HepG2 (cell line): Measurements from ENCODE around the gene PA2G4. TPM values are rescaled to one million over a fixed set of nuclear protein-coding genes. Genes with fewer than 3 reads are reported as not detected.
"Not testable (repeated sequence)": the region's sequence is repeated elsewhere in the genome, so short reads cannot be mapped to it uniquely, and the experiment has no call there.

ENCODE experiments used
- ATAC-seq: fragments of 200-7000 bp; cut with Tn5 transposase; 3 replicates; pipeline ENCODE4 v1.9.1; 2020; ENCODE audit warnings: mild to moderate bottlenecking, moderate library complexity
- BruUV-seq: library from RNA; stranded (reverse); fragments of 400-500 nt; replicated peaks from 2 replicates; lab custom pipeline; 2021; lab: Mats Ljungman, UMichigan
- CTCF ChIA-PET: fragments of 300-600 bp; formaldehyde crosslinking; extraction: SDS; loops from one replicate; lab custom pipeline; 2021; ENCODE audit warnings: low total read pairs, inconsistent platforms, low intra/inter-chr PET ratio; lab: Yijun Ruan, JAX
- POLR2A ChIA-PET: fragments of 350-600 bp; sonication (Branson Sonifier 250); formaldehyde crosslinking; loops from one replicate; lab custom pipeline; 2020; ENCODE audit warnings: antibody characterized with exemption, inconsistent platforms; lab: Yijun Ruan, JAX
- DNase-seq: peaks from one replicate; pipeline ENCODE4 v3.0.0-alpha.2; 2015; ENCODE audit warnings: low spot score
- FAIRE-seq: peaks from 3 replicates; lab custom pipeline; 2011; peaks lifted over from hg19 to GRCh38; lab: Jason Lieb, UNC
- H2AFZ ChIP-seq: one replicate; pipeline ENCODE4 v1.6.1; 2011; ENCODE audit warnings: low read length, inconsistent platforms
- H3K27ac ChIP-seq: fragments of 300-600 bp; 3 replicates; pipeline ENCODE4 v1.8.0; 2011; ENCODE audit warnings: mixed run types, mild to moderate bottlenecking, mixed read lengths, low read length, inconsistent platforms; ENCODE audit not compliant: insufficient read depth; ENCODE audit errors: extremely low read length
- H3K27me3 ChIP-seq, 2 experiments: fragments of 200-600 bp in 1 of 2; 2 replicates in 1 of 2; 3 replicates in 1 of 2; pipeline versions ENCODE4 v1.6.0 to v1.8.0; 2011; ENCODE audit warnings: low read length in 2 of 2, mild to moderate bottlenecking in 2 of 2, moderate library complexity in 2 of 2, inconsistent platforms in 1 of 2; ENCODE audit not compliant: insufficient read depth in 2 of 2, control insufficient read depth in 1 of 2
- H3K36me3 ChIP-seq, 2 experiments: fragments of 200-600 bp in 1 of 2; replicated peaks in 1 of 2; 2 replicates in 1 of 2; 3 replicates in 1 of 2; pipeline versions ENCODE4 v1.5.1 to v1.8.0; 2011; ENCODE audit warnings: low read length in 2 of 2, inconsistent platforms in 1 of 2; ENCODE audit not compliant: insufficient read depth in 2 of 2, control insufficient read depth in 1 of 2
- H3K4me1 ChIP-seq: 2 replicates; pipeline ENCODE4 v1.5.1; 2012; ENCODE audit warnings: low read length, inconsistent platforms; ENCODE audit not compliant: insufficient read depth
- H3K4me2 ChIP-seq: 2 replicates; pipeline ENCODE4 v1.6.0; 2011; ENCODE audit warnings: low read depth, low read length, inconsistent platforms
- H3K4me3 ChIP-seq, 3 experiments: fragments of 200-600 bp in 1 of 3; sonication (generic), shearing (Covaris generic) in 1 of 3; replicated peaks in 1 of 3; 2 replicates each; pipeline ENCODE4 v1.5.1; 2011 to 2016; ENCODE audit warnings: low read length in 3 of 3, inconsistent platforms in 2 of 3, low read depth in 2 of 3, mild to moderate bottlenecking in 2 of 3, control low read depth in 1 of 3, mixed read lengths in 1 of 3; ENCODE audit not compliant: insufficient read depth in 1 of 3
- H3K79me2 ChIP-seq: one replicate; pipeline ENCODE4 v1.6.1; 2011; ENCODE audit warnings: low read length, inconsistent platforms; ENCODE audit not compliant: insufficient read depth
- H3K9ac ChIP-seq: 2 replicates; pipeline ENCODE4 v1.6.0; 2011; ENCODE audit warnings: mild to moderate bottlenecking, low read depth, low read length, inconsistent platforms; ENCODE audit not compliant: insufficient read depth
- H3K9me3 ChIP-seq: 2 replicates; pipeline ENCODE4 v1.5.1; 2012; ENCODE audit warnings: mild to moderate bottlenecking, low read length
- H4K20me1 ChIP-seq: 2 replicates; pipeline ENCODE4 v1.6.0; 2011; ENCODE audit warnings: inconsistent platforms, mild to moderate bottlenecking, low read length, moderate library complexity; ENCODE audit not compliant: insufficient read depth
- MED8 ChIP-seq: sonication (generic); formaldehyde crosslinking; IDR thresholded peaks from 2 replicates; pipeline ENCODE4 v1.8.1; 2023; ENCODE audit warnings: mild to moderate bottlenecking, missing genetic modification reagents; ENCODE audit not compliant: insufficient replicate concordance
- NFE2 ChIP-seq: sonication (generic); formaldehyde crosslinking; IDR thresholded peaks from 2 replicates; pipeline ENCODE4 v1.4.0; 2020; ENCODE audit warnings: missing genetic modification reagents
- POGZ ChIP-seq: sonication (generic); formaldehyde crosslinking; IDR thresholded peaks from 2 replicates; pipeline ENCODE4 v1.4.0; 2020; ENCODE audit warnings: mild to moderate bottlenecking, missing genetic modification reagents
- TRAFD1 ChIP-seq: sonication (generic); formaldehyde crosslinking; IDR thresholded peaks from 2 replicates; pipeline ENCODE4 v1.5.1; 2020; ENCODE audit warnings: missing genetic modification reagents, mild to moderate bottlenecking, borderline replicate concordance
- ZMAT5 ChIP-seq: sonication (generic); formaldehyde crosslinking; IDR thresholded peaks from 2 replicates; pipeline ENCODE4 v1.5.0; 2020; ENCODE audit warnings: mild to moderate bottlenecking, low read depth, missing genetic modification reagents, borderline replicate concordance
- ZNF20 ChIP-seq: sonication (generic); formaldehyde crosslinking; IDR thresholded peaks from 2 replicates; pipeline ENCODE4 v1.4.0; 2020; ENCODE audit warnings: mild to moderate bottlenecking, moderate library complexity, missing genetic modification reagents
- ZNF207 ChIP-seq: fragments of 450-650 bp; IDR thresholded peaks from 2 replicates; pipeline ENCODE4 v1.6.1; 2016; ENCODE audit warnings: antibody characterized with exemption, borderline replicate concordance
- ZNF230 ChIP-seq: sonication (generic); formaldehyde crosslinking; IDR thresholded peaks from 2 replicates; pipeline ENCODE4 v1.4.0; 2020; ENCODE audit warnings: mild to moderate bottlenecking, missing genetic modification reagents
- ZNF674 ChIP-seq: sonication (generic); formaldehyde crosslinking; IDR thresholded peaks from 2 replicates; pipeline ENCODE4 v1.5.0; 2020; ENCODE audit warnings: low read depth, mild to moderate bottlenecking, missing genetic modification reagents
- WGBS: methylation state at CpG from one replicate; pipeline ENCODE4 v1.1.6; 2017; ENCODE audit warnings: low lambda C conversion rate; 5-methylcytosine and 5-hydroxymethylcytosine counted together
- in situ Hi-C: cut with HindIII; loops from 2 replicates; pipeline ENCODE4 v1.10.0; 2017; ENCODE audit warnings: low pct_unique_long_range_greater_than_20kb; ENCODE audit not compliant: extremely low pct_ligation_motif_present
- intact Hi-C: fragments of 100-400 bp; cut with micrococcal nuclease; formaldehyde crosslinking; loops from one replicate; pipeline ENCODE4 v1.10.0; 2022; ENCODE audit not compliant: unreplicated experiment
- polyA plus RNA-seq, 8 experiments: library from polyadenylated mRNA; depleted of rRNA in 3 of 8; stranded (reverse) in 7 of 8; unstranded in 1 of 8; fragments of >200 nt; fragmentation: Illumina TruSeq in 4 of 8; extraction: Trizol in 4 of 8; gene quantifications; 2 replicates each; pipeline versions ENCODE4 v1.2.1 to v1.2.3, GENCODE V29; 2011 to 2016; ENCODE audit warnings: low read depth in 4 of 8, missing spikeins in 1 of 8, mixed read lengths in 1 of 8; ENCODE audit not compliant: insufficient read depth in 1 of 8
- total RNA-seq, 5 experiments: library from RNA; depleted of rRNA; stranded (reverse); fragments of >200 nt; fragmentation: Illumina TruSeq; extraction: Trizol; gene quantifications; 2 replicates each; pipeline ENCODE4 v1.2.3, GENCODE V29; 2016; ENCODE audit warnings: low read depth in 1 of 5
- TF ChIP-seq, protein P1 (sequence below): sonication (generic); formaldehyde crosslinking; IDR thresholded peaks from 2 replicates; pipeline ENCODE4 v1.4.0; 2020; ENCODE audit warnings: missing genetic modification reagents, borderline replicate concordance
- TF ChIP-seq, protein P2 (sequence below): sonication (generic); formaldehyde crosslinking; IDR thresholded peaks from 2 replicates; pipeline ENCODE4 v1.4.0; 2020; ENCODE audit warnings: missing genetic modification reagents
- TF ChIP-seq, protein P3 (sequence below): sonication (generic); formaldehyde crosslinking; IDR thresholded peaks from 2 replicates; pipeline ENCODE4 v1.5.1; 2020; ENCODE audit warnings: missing genetic modification reagents, mild to moderate bottlenecking, borderline replicate concordance
- TF ChIP-seq, protein P4 (sequence below): sonication (generic); formaldehyde crosslinking; IDR thresholded peaks from 2 replicates; pipeline ENCODE4 v1.8.0; 2022; ENCODE audit warnings: missing genetic modification reagents, mild to moderate bottlenecking, moderate library complexity, borderline replicate concordance

The PA2G4 gene
- total and polyA plus RNA-seq, 2 of the 13 experiments (the other 11 are each of a cell fraction or from before 2014, with no cell fraction given) = 147 to 240 TPM

DNA sequence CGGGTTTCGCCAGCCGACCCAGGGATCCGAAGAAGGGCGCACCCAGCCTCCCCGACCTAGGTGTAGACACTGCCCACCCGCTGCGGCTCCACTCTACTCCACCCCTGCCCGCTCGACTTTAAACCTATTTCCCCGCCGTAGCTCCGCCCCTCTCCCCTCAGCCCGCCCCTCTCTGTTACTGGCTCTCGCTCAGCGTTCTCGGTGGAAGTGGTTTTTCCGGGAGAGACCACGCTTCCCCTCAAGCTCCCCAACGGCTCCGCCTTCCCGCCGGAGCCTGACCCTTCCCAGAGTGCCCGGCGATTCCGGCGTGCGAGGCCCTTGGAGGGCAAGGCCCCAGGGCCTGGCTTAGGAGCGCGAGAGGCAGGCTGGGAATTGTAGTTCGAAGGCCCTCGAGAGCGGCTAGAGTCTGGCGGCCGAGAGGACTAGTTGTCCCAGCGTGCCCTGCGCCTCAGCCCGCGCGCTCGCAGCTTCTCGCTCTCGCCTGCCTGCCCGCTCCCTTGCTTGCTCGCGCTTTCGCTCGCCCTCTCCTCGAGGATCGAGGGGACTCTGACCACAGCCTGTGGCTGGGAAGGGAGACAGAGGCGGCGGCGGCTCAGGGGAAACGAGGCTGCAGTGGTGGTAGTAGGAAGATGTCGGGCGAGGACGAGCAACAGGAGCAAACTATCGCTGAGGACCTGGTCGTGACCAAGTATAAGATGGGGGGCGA, at the start of gene PA2G4 (continued):
- TF ChIP-seq, protein P1, sequence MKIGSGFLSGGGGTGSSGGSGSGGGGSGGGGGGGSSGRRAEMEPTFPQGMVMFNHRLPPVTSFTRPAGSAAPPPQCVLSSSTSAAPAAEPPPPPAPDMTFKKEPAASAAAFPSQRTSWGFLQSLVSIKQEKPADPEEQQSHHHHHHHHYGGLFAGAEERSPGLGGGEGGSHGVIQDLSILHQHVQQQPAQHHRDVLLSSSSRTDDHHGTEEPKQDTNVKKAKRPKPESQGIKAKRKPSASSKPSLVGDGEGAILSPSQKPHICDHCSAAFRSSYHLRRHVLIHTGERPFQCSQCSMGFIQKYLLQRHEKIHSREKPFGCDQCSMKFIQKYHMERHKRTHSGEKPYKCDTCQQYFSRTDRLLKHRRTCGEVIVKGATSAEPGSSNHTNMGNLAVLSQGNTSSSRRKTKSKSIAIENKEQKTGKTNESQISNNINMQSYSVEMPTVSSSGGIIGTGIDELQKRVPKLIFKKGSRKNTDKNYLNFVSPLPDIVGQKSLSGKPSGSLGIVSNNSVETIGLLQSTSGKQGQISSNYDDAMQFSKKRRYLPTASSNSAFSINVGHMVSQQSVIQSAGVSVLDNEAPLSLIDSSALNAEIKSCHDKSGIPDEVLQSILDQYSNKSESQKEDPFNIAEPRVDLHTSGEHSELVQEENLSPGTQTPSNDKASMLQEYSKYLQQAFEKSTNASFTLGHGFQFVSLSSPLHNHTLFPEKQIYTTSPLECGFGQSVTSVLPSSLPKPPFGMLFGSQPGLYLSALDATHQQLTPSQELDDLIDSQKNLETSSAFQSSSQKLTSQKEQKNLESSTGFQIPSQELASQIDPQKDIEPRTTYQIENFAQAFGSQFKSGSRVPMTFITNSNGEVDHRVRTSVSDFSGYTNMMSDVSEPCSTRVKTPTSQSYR (CRISPR knock-in tag) = peak; percentile 40; the same call in 1 of the 2 replicates
- TF ChIP-seq ZNF230 (CRISPR knock-in tag) (0 out of 2 replicates have a peak, but pooled peaks have one; percentile 17), TRAFD1 (CRISPR knock-in tag) (no peak), MED8 (CRISPR knock-in tag) (peak; percentile 48), POGZ (0 out of 2 replicates have a peak, but pooled peaks have one; percentile 49), ZNF207 (no peak), ZNF674 (CRISPR knock-in tag) (peak; percentile 91), NFE2 (CRISPR knock-in tag) (no peak), ZMAT5 (peak; percentile 72; the same call in 1 of the 2 replicates), ZNF20 (CRISPR knock-in tag) (no peak)
- TF ChIP-seq, protein P2, sequence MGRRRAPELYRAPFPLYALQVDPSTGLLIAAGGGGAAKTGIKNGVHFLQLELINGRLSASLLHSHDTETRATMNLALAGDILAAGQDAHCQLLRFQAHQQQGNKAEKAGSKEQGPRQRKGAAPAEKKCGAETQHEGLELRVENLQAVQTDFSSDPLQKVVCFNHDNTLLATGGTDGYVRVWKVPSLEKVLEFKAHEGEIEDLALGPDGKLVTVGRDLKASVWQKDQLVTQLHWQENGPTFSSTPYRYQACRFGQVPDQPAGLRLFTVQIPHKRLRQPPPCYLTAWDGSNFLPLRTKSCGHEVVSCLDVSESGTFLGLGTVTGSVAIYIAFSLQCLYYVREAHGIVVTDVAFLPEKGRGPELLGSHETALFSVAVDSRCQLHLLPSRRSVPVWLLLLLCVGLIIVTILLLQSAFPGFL (CRISPR knock-in tag) = no peak
- TF ChIP-seq, protein P3, sequence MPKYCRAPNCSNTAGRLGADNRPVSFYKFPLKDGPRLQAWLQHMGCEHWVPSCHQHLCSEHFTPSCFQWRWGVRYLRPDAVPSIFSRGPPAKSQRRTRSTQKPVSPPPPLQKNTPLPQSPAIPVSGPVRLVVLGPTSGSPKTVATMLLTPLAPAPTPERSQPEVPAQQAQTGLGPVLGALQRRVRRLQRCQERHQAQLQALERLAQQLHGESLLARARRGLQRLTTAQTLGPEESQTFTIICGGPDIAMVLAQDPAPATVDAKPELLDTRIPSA (CRISPR knock-in tag) = no peak
- TF ChIP-seq, protein P4, sequence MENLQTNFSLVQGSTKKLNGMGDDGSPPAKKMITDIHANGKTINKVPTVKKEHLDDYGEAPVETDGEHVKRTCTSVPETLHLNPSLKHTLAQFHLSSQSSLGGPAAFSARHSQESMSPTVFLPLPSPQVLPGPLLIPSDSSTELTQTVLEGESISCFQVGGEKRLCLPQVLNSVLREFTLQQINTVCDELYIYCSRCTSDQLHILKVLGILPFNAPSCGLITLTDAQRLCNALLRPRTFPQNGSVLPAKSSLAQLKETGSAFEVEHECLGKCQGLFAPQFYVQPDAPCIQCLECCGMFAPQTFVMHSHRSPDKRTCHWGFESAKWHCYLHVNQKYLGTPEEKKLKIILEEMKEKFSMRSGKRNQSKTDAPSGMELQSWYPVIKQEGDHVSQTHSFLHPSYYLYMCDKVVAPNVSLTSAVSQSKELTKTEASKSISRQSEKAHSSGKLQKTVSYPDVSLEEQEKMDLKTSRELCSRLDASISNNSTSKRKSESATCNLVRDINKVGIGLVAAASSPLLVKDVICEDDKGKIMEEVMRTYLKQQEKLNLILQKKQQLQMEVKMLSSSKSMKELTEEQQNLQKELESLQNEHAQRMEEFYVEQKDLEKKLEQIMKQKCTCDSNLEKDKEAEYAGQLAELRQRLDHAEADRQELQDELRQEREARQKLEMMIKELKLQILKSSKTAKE = peak; percentile 60
- TF ChIP-seq, all 625 proteins: peak for 392

- CTCF ChIA-PET, FAIRE-seq, ATAC-seq, H2AFZ ChIP-seq, POLR2A ChIA-PET, H3K79me2 ChIP-seq, DNase-seq, H3K36me3 ChIP-seq, intact Hi-C loops, H3K27ac ChIP-seq, BruUV-seq, H3K9ac ChIP-seq, H3K4me2 ChIP-seq, H3K9me3 ChIP-seq, H3K4me3 ChIP-seq, in situ Hi-C loops, H4K20me1 ChIP-seq, H3K4me1 ChIP-seq, H3K27me3 ChIP-seq: not testable (repeated sequence)
- WGBS = 84% methylated on average over 8 of the region's 8 CpGs
These were observed 44.4 kb upstream of the PA2G4 start for GRCh38 chr12:56059964-56060363.
